ENCODE measurements around the gene PCDHGB4.

DNA sequence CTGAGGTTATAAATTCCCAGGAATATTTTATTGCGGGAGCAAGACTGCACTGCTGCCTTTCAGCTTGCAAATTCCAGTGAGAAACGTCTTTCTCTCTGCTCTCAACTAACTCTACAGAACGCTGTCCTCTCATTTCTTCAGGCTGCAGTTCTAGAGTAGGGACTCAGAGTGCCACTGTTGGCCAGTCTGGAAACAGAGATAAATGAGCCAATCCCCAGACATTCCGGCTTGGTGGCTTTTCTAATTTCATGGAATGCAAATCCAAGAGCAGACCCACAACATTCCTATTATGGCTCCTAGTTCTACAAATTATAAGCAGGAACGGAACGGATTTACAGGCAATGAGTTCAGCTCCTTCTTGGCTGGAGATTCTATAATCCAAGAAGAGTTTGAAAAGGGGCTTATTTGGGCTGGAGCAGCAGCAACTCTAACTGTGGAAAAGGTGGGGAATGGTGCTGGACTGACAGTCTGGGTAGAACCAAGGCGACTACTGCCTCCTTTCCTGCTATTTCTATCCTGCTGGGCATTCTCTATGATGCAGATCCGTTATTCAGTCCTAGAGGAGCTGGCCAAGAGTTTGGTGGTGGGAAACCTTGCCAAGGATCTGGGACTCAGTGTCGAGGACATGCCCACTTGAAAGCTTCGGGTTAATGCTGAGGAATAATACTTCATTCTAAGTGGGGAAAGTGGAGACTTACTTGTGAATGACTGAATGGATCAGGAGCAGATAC lies 52.1 kb downstream of the PCDHGB4 start:
- TF ChIP-seq POLR2A (IDR thresholded peaks at IDR 0.05; ENCODE audit: low read length): no peak
- TF ChIP-seq, protein P1, sequence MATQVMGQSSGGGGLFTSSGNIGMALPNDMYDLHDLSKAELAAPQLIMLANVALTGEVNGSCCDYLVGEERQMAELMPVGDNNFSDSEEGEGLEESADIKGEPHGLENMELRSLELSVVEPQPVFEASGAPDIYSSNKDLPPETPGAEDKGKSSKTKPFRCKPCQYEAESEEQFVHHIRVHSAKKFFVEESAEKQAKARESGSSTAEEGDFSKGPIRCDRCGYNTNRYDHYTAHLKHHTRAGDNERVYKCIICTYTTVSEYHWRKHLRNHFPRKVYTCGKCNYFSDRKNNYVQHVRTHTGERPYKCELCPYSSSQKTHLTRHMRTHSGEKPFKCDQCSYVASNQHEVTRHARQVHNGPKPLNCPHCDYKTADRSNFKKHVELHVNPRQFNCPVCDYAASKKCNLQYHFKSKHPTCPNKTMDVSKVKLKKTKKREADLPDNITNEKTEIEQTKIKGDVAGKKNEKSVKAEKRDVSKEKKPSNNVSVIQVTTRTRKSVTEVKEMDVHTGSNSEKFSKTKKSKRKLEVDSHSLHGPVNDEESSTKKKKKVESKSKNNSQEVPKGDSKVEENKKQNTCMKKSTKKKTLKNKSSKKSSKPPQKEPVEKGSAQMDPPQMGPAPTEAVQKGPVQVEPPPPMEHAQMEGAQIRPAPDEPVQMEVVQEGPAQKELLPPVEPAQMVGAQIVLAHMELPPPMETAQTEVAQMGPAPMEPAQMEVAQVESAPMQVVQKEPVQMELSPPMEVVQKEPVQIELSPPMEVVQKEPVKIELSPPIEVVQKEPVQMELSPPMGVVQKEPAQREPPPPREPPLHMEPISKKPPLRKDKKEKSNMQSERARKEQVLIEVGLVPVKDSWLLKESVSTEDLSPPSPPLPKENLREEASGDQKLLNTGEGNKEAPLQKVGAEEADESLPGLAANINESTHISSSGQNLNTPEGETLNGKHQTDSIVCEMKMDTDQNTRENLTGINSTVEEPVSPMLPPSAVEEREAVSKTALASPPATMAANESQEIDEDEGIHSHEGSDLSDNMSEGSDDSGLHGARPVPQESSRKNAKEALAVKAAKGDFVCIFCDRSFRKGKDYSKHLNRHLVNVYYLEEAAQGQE (IDR thresholded peaks at IDR 0.05): no peak
